Activated T-helper 17 cell treated with anti-CD3 and anti-CD28 coated beads, Interleukin-2, amount 50 U/mL, for 72 hours (primary cell): ENCODE data around the gene ZFHX2. TPM values are rescaled to one million over a fixed set of nuclear protein-coding genes. Genes with fewer than 3 reads are reported as not detected.
"Not testable (repeated sequence)": the region's sequence is repeated elsewhere in the genome, so short reads cannot be mapped to it uniquely, and the experiment has no call there.

Source experiments
- ATAC-seq: fragments of 150-1000 bp; cut with Tn5 transposase; replicated peaks from 2 replicates; pipeline ENCODE4 v1.10.0; 2021; ENCODE audit warnings: mild to moderate bottlenecking, moderate library complexity
- H3K27ac Mint-ChIP-seq: one replicate; pipeline ENCODE4 v1.8.0; 2022; ENCODE audit warnings: mixed read lengths
- H3K27me3 Mint-ChIP-seq: one replicate; pipeline ENCODE4 v1.8.0; 2022; ENCODE audit warnings: mixed read lengths
- H3K36me3 Mint-ChIP-seq: one replicate; pipeline ENCODE4 v1.8.0; 2022; ENCODE audit warnings: low read depth, mild to moderate bottlenecking, mixed read lengths
- H3K4me1 Mint-ChIP-seq: one replicate; pipeline ENCODE4 v1.8.0; 2022; ENCODE audit warnings: mixed read lengths
- H3K4me3 Mint-ChIP-seq: one replicate; pipeline ENCODE4 v1.8.0; 2022; ENCODE audit warnings: mild to moderate bottlenecking, mixed read lengths
- H3K9me3 Mint-ChIP-seq: one replicate; pipeline ENCODE4 v1.8.0; 2022; ENCODE audit warnings: mixed read lengths
- total RNA-seq, 2 donors: library from RNA; stranded (reverse); gene quantifications; one replicate each; pipeline ENCODE4 v1.2.3, GENCODE V29; 2022

Gene ZFHX2
- 1 to 10 TPM; 2.1 to 2.3 TPM for total RNA-seq

DNA sequence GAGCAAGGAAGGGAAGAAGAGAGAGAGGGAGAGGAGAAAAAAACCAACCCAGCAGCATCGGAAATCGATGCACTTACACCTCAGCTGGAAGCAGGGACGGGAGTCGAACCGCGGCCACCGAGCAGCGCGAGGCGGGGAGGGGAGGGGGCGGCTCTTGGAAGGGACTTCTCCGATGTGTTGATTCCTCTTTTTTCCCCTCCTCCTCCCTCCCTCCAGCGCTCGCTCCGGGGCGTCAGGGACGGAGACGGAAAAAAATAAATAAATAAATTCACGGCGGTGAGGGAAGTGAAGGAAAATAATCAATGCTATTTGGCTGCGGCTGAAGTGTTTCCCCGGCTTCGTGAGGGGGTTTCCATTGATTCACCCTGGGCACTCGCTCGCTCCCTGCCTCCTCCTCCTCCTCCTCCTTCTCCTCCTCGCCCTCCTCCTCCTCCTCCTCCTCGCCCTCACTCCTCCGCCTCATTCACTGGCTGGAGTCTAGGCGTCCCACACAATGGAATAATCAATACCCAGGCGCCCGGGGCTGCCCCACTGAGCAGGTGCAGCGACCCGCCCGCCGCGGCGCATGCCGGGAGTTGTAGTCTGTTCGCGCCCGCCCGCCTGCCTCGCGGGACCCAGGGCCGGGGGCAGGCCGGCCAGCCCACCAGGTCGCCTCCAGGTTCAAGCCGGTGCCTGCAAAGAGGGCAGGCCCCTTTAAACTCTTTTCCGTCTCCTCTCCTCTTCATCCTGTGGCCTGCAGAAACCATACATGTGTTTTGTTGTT is at the start of gene ZFHX2:
Gene ZFHX2, minus strand, starts transcription at position 500 of the 763 bp plus-strand sequence. CDS start 16,440 bp downstream, outside the sequence.
- no peaks in the 10 kb centered on the region for H3K9me3 Mint-ChIP-seq
- no peaks in the 10 kb centered on the region for H3K36me3 Mint-ChIP-seq
- no peaks in the 10 kb centered on the region for H3K27me3 Mint-ChIP-seq
- peaks cover 11% of the 10 kb centered on the region for H3K4me1 Mint-ChIP-seq
- peak; percentile 76 for ATAC-seq
- H3K27ac Mint-ChIP-seq = no peak within 1 kb of the TSS
- H3K4me3 Mint-ChIP-seq = no peak within 1 kb of the TSS

DNA sequence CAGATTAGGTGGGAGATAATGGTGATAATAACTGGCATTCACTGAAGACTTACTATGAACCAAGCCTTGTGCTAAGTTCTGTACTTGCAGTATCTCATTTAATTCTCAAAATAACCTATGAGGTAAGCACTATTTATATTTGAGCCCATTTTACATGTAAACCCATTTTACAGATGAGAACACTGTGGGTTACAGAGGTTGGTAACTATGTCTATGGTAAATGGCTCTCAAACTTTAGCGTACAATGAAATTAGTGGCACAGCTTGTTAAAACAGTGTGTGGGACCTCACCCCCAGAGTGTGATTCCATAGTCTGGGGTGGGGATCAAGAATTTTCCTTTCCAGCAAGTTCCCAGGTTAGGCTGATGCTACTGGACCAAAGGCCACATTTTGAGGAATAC is 49.2 kb upstream of the ZFHX2 start:
- no peak for ATAC-seq

GRCh38 chr14:23600322-23600707 is 48.8 kb upstream of the ZFHX2 start:
- Mint-ChIP-seq H3K36me3 (no peaks in the 10 kb centered on the region), H3K27ac (no peak overlapping the region), H3K27me3 (no peaks in the 10 kb centered on the region), H3K4me3 (no peak overlapping the region), H3K9me3 (no peaks in the 10 kb centered on the region), H3K4me1 (no peaks in the 10 kb centered on the region)
- no peak for ATAC-seq

More for the DNA sequence above, 49.2 kb upstream of the ZFHX2 start:
- Mint-ChIP-seq H3K27ac (no peak overlapping the region), H3K27me3 (no peaks in the 10 kb centered on the region), H3K9me3 (no peaks in the 10 kb centered on the region), H3K4me3 (no peak overlapping the region), H3K36me3 (no peaks in the 10 kb centered on the region), H3K4me1 (peaks cover 4% of the 10 kb centered on the region)

DNA sequence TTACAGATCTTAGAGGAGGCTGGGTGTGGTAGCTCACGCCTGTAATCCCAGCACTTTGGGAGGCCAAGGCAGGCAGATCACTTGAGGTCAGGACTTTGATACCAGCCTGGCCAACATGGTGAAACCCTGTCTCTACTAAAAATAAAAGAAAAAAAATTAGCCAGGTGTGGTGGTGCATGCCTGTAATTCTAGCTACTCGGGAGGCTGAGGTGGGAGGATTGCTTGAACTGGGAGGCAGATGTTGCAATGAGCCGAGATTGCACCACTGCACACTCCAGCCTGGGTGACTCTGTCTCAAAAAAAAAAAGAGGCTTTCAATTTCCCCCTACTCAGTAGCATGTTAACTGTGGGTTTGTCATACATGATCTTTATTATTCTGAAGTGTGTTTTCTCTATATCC is 42.6 kb upstream of the ZFHX2 start:
- not testable (repeated sequence) for H3K4me1 Mint-ChIP-seq, H3K27ac Mint-ChIP-seq, H3K9me3 Mint-ChIP-seq, H3K27me3 Mint-ChIP-seq, H3K36me3 Mint-ChIP-seq, ATAC-seq, H3K4me3 Mint-ChIP-seq

DNA sequence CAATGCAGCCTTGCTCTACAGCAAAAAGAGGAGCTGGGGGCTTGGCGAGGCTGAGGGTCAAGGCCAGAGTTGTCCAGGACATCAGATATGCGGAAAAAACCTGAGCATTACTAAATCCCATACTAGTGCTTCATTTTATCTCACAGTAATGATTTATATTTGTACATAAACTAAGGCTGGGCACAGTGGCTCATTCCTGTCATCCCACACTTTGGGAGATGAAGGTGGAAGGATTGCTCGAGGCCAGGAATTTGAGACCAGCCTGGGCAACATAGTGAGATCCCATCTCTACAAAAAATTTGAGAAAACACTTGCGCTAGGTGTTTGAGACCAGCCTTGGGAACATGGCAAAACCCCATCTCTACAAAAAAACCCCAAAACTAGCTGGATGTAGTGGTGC is 38.6 kb upstream of the ZFHX2 start:
- peaks cover 6% of the 10 kb centered on the region for H3K27me3 Mint-ChIP-seq
- no peak overlapping the region for H3K4me3 Mint-ChIP-seq
- no peaks in the 10 kb centered on the region for H3K36me3 Mint-ChIP-seq
- no peaks in the 10 kb centered on the region for H3K9me3 Mint-ChIP-seq
- H3K27ac Mint-ChIP-seq = no peak overlapping the region
- H3K4me1 Mint-ChIP-seq = no peaks in the 10 kb centered on the region
- no peak for ATAC-seq

- ATAC-seq = no peak
- Mint-ChIP-seq H3K4me1 (no peaks in the 10 kb centered on the region), H3K27ac (no peak overlapping the region), H3K27me3 (peaks cover 6% of the 10 kb centered on the region), H3K9me3 (no peaks in the 10 kb centered on the region), H3K36me3 (no peaks in the 10 kb centered on the region), H3K4me3 (no peak overlapping the region)
Observed at GRCh38 chr14:23589606-23590005, 38.0 kb upstream of the ZFHX2 start.

GRCh38 chr14:23588884-23589598 is 37.5 kb upstream of the ZFHX2 start:
- H3K9me3 Mint-ChIP-seq = no peaks in the 10 kb centered on the region
- ATAC-seq = peak; percentile 100
- H3K36me3 Mint-ChIP-seq = no peaks in the 10 kb centered on the region
- peaks cover 6% of the 10 kb centered on the region for H3K27me3 Mint-ChIP-seq
- no peak overlapping the region for H3K27ac Mint-ChIP-seq
- H3K4me3 Mint-ChIP-seq = no peak overlapping the region
- no peaks in the 10 kb centered on the region for H3K4me1 Mint-ChIP-seq

GRCh38 chr14:23584527-23585203 is 33.1 kb upstream of the ZFHX2 start:
- H3K4me3 Mint-ChIP-seq, H3K9me3 Mint-ChIP-seq, H3K36me3 Mint-ChIP-seq, H3K4me1 Mint-ChIP-seq, ATAC-seq, H3K27ac Mint-ChIP-seq: not testable (repeated sequence)
- H3K27me3 Mint-ChIP-seq = peaks cover 20% of the 10 kb centered on the region

DNA sequence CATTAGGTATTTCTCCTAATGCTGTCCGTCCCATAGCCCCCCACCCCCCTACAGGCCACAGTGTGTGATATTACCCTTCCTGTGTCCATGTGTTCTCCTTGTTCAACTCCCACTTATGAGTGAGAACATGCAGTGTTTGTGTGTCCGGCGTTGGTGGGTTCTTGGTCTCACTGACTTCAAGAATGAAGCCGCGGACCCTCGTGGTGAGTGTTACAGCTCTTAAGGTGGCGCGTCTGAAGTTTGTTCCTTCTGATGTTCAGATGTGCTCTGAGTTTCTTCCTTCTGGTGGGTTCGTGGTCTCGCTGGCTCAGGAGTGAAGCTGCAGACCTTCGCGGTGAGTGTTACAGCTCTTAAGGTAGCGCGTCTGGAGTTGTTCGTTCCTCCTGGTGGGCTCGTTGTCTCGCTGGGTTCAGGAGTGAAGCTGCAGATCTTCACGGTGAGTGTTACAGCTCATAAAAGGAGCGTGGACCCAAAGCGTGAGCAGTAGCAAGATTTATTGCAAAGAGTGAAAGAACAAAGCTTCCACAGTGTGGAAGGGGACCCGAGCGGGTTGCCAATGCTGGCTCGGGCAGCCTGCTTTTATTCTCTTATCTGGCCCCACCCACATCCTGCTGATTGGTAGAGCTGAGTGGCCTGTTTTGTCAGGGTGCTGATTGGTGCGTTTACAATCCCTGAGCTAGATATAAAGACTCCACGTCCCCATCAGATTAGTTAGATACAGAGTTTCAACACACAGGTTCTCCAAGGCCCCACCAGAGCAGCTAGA is 32.4 kb upstream of the ZFHX2 start:
- H3K36me3 Mint-ChIP-seq, H3K4me3 Mint-ChIP-seq, H3K9me3 Mint-ChIP-seq, H3K4me1 Mint-ChIP-seq, H3K27ac Mint-ChIP-seq, ATAC-seq: not testable (repeated sequence)
- peaks cover 23% of the 10 kb centered on the region for H3K27me3 Mint-ChIP-seq

DNA sequence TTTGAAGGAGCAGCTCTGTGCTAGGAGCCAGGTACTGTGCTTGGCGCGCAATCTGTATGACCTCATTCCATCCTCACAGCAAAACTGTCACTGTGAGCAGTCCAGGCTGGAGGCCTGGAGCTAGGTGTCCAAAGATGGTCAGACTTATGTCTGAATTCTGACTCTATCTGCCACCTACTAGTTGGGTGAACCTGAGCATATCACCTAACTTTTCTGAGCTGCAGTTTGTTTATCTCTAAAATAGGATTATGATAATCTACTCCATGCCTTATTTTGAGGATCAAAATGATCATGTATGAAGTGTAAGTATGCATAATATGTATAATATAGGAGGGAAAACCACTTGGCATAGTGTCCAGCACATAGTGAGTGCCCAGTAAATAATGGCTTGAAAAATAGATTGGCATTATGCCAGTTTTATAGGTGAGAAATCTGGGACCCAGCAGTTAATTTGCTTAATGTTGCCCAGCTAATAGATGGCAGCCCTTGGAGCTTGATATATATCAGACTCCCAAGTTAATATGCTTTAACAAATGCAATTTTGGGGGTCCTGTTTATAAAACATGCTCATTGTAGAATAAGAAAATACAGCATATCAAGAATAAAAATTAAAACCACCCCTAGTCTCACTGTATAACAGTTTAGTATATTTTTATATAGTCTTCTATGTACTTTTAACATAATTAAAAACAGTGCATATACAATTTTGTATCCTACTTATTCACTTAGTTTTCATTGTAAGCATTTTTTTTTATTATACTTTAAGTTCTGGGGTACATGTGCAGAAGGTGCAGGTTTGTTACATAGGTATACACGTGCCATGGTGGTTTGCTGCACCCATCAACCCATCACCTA is 31.6 kb upstream of the ZFHX2 start:
- H3K36me3 Mint-ChIP-seq = no peaks in the 10 kb centered on the region
- H3K4me3 Mint-ChIP-seq = no peak overlapping the region
- peaks cover 25% of the 10 kb centered on the region for H3K27me3 Mint-ChIP-seq
- H3K4me1 Mint-ChIP-seq = no peaks in the 10 kb centered on the region
- H3K27ac Mint-ChIP-seq = no peak overlapping the region
- no peak for ATAC-seq
- H3K9me3 Mint-ChIP-seq = no peaks in the 10 kb centered on the region

DNA sequence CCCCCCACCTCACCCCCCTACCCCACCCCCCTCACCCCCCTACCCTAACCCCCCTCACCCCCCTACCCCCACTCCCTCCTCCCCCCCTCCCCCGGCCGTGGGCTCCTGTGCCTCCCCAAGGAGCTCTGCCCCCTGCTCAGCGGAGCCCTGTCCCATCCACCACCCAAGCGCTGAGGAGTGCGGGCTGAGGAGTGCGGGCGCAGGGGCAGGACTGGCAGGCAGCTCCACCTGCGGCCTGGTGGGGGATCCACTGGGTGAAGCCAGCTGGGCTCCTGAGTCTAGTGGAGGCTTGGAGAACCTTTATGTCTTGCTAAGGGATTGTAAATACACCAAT is 29.4 kb upstream of the ZFHX2 start:
- Mint-ChIP-seq H3K27ac (no peak overlapping the region), H3K9me3 (no peaks in the 10 kb centered on the region), H3K4me3 (no peak overlapping the region), H3K27me3 (peaks cover 32% of the 10 kb centered on the region), H3K4me1 (peaks cover 6% of the 10 kb centered on the region), H3K36me3 (peaks cover 6% of the 10 kb centered on the region)
- ATAC-seq = no peak

DNA sequence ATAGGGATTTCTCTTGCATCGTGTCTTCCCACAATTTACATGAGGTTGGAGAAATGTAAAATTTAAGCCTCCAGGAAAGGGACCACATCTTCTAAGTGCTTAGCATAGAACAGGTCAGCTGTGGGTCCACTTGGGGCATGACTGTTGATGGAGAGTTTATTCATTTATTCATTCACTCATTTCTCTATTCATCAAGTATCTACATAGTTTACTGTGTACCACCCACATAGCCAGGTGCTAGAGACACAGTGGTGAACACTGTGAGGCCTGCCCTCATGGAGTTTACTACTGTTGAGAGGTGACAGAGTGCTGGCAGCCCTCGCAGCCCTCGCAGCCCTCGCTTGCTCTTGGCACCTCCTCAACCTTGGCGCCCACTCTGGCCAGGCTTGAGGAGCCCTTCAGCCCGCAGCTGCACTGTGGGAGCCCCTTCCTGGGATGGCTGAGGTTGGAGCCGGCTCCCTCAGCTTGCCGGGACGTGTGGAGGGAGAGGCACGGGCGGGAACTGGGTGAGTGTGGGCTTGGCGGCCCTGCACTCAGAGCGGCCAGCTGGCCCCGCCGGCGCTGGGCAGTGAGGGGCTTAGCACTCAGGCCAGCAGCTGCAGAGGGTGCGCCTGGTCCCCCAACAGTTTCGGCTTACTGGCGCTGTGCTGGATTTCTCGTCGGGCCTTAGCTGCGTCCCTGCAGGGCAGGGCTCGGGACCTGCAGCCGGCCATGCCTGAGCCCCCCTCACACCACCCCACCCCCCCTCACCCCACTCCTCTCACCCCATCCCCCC is 28.8 kb upstream of the ZFHX2 start:
- H3K4me1 Mint-ChIP-seq = peaks cover 6% of the 10 kb centered on the region
- H3K4me3 Mint-ChIP-seq = no peak overlapping the region
- H3K36me3 Mint-ChIP-seq = peaks cover 6% of the 10 kb centered on the region
- no peak for ATAC-seq
- no peaks in the 10 kb centered on the region for H3K9me3 Mint-ChIP-seq
- no peak overlapping the region for H3K27ac Mint-ChIP-seq
- H3K27me3 Mint-ChIP-seq = peaks cover 34% of the 10 kb centered on the region

DNA sequence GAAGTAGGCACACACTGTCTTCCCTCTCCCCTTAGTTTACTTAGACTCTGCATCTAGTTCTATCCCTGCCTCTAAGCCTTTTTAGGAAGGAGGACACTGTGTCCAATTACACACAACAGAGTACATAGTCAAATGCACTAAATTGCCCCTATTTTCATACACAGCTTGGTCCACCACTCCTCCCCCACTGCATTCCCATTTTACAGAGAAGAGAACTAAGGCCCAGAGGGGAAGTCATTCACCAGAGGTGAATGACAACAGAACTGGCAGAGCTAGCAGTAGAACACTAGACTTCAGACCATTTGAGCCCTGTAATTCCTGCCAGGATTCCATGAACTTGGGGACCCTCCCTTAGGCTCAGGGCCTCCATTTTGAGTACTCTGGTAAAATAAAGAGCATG is 28.2 kb upstream of the ZFHX2 start:
- no peak for ATAC-seq
- Mint-ChIP-seq H3K4me3 (no peak overlapping the region), H3K4me1 (peaks cover 6% of the 10 kb centered on the region), H3K27me3 (peaks cover 36% of the 10 kb centered on the region), H3K36me3 (peaks cover 6% of the 10 kb centered on the region), H3K9me3 (no peaks in the 10 kb centered on the region), H3K27ac (no peak overlapping the region)
